SU-DHL-6 (cell line): Measurements from ENCODE around the gene SLC47A1.

Experiments
- CTCF ChIP-seq: fragments of 200-600 bp; sonication (generic); IDR thresholded peaks from one replicate; pipeline ENCODE4 v1.5.1; 2017; ENCODE audit warnings: antibody characterized with exemption, mild to moderate bottlenecking, low read length, moderate library complexity; ENCODE audit not compliant: insufficient read depth, poor library complexity, severe bottlenecking
- EZH2phosphoT487 ChIP-seq: fragments of 200-600 bp; sonication (generic), shearing (Covaris generic); conservative IDR thresholded peaks from 2 replicates; pipeline ENCODE4 v1.6.1; 2018; ENCODE audit warnings: mild to moderate bottlenecking, antibody characterized with exemption, low read length, moderate library complexity, mixed read lengths

- TF ChIP-seq CTCF (no peak), EZH2phosphoT487 (no peak)
Measured at GRCh38 chr17:19492141-19492540, 41.5 kb upstream of the SLC47A1 start.
